CD4-positive, CD25-positive, alpha-beta regulatory T cell (primary cell): ENCODE measurements around the gene BABAM2. TPM values are rescaled to one million over a fixed set of nuclear protein-coding genes. Genes with fewer than 3 reads are reported as not detected.

Source experiments
- ATAC-seq, 2 donors: fragments of 150-1000 bp; cut with Tn5 transposase; one replicate each; pipeline ENCODE4 v1.10.0; 2021; ENCODE audit warnings: low read depth in 2 of 2, moderate number of reproducible peaks in 2 of 2, moderate library complexity in 1 of 2
- DNase-seq, 3 donors: peaks; one replicate each; pipeline versions ENCODE4 v3.0.0 to v3.0.0-alpha.2; 2012 to 2022; ENCODE audit warnings: mixed read lengths in 1 of 3
- H3K27ac ChIP-seq: one replicate; pipeline ENCODE4 v1.7.0; 2013; ENCODE audit warnings: mild to moderate bottlenecking, low read length; ENCODE audit not compliant: insufficient read depth, poor library complexity, severe bottlenecking
- H3K27me3 ChIP-seq: one replicate; pipeline ENCODE4 v1.7.0; 2013; ENCODE audit warnings: low read length; ENCODE audit not compliant: control insufficient read depth, insufficient read depth
- H3K36me3 ChIP-seq: one replicate; pipeline ENCODE4 v1.7.0; 2013; ENCODE audit warnings: mild to moderate bottlenecking, low read length, moderate library complexity; ENCODE audit not compliant: control insufficient read depth, insufficient read depth
- H3K4me1 ChIP-seq: 2 replicates; pipeline ENCODE4 v1.7.0; 2013; ENCODE audit warnings: mild to moderate bottlenecking, low read length; ENCODE audit not compliant: insufficient read depth, control insufficient read depth, poor library complexity, severe bottlenecking
- H3K4me3 ChIP-seq: one replicate; pipeline ENCODE4 v1.7.0; 2013; ENCODE audit warnings: low read depth, mild to moderate bottlenecking, low read length, moderate library complexity
- H3K9me3 ChIP-seq, 2 experiments: 1 replicate in 1 of 2; 2 replicates in 1 of 2; pipeline ENCODE4 v1.7.0; 2013; ENCODE audit warnings: low read length in 2 of 2, mild to moderate bottlenecking in 1 of 2, moderate library complexity in 1 of 2; ENCODE audit not compliant: control insufficient read depth in 2 of 2
- H3K27ac Mint-ChIP-seq, 3 donors: one replicate each; pipeline ENCODE4 v1.8.0; 2020 to 2022; ENCODE audit warnings: mild to moderate bottlenecking in 3 of 3, mixed read lengths in 3 of 3, moderate library complexity in 2 of 3
- H3K27me3 Mint-ChIP-seq: one replicate; pipeline ENCODE4 v1.8.0; 2022; ENCODE audit warnings: mild to moderate bottlenecking, mixed read lengths
- H3K36me3 Mint-ChIP-seq: one replicate; pipeline ENCODE4 v1.8.0; 2020; ENCODE audit warnings: mixed read lengths
- H3K4me1 Mint-ChIP-seq, 4 donors: one replicate each; pipeline ENCODE4 v1.8.0; 2020 to 2022; ENCODE audit warnings: mixed read lengths in 4 of 4, mild to moderate bottlenecking in 1 of 4
- H3K4me3 Mint-ChIP-seq, 4 donors: one replicate each; pipeline ENCODE4 v1.8.0; 2020 to 2022; ENCODE audit warnings: mild to moderate bottlenecking in 4 of 4, mixed read lengths in 4 of 4, moderate library complexity in 3 of 4
- H3K9me3 Mint-ChIP-seq, 7 donors: one replicate each; pipeline ENCODE4 v1.8.0; 2020 to 2022; ENCODE audit warnings: mixed read lengths in 7 of 7, mild to moderate bottlenecking in 3 of 7, moderate library complexity in 2 of 7
- polyA plus RNA-seq, 4 donors: library from polyadenylated mRNA; unstranded; fragments of 300-500 nt; fragmentation: Illumina TruSeq; gene quantifications; one replicate each; pipeline ENCODE4 v1.2.3, GENCODE V29; 2021
- total RNA-seq: library from RNA; stranded (reverse); gene quantifications from one replicate; pipeline ENCODE4 v1.2.3, GENCODE V29; 2022

The BABAM2 gene
- total and polyA plus RNA-seq, 5 donors from 2014 or later, result 42.9 to 70.0 (median 58.5) TPM

GRCh38 chr2:28276076-28276618 is 385.6 kb downstream of the BABAM2 start:
- DNase-seq (peak in 1 of 3 donors; percentile 77), ATAC-seq (peak; percentile 87 to 94)
- Mint-ChIP-seq H3K4me1 (peaks cover 18 to 31% (median 24%) of the 10 kb centered on the region in 4 donors), H3K27ac (peak overlapping the region in 2 of 3 donors; percentile 55 to 79), H3K4me3 (peak overlapping the region in 1 of 4 donors; percentile 46), H3K27me3 (no peaks in the 10 kb centered on the region), H3K36me3 (peaks cover 32% of the 10 kb centered on the region), H3K9me3 (no peaks in the 10 kb centered on the region)
- H3K4me3 ChIP-seq, result no peak overlapping the region
- no peaks in the 10 kb centered on the region for H3K36me3 ChIP-seq
- peaks cover 19% of the 10 kb centered on the region for H3K4me1 ChIP-seq
- no peaks in the 10 kb centered on the region for H3K27me3 ChIP-seq
- H3K9me3 ChIP-seq, result no peaks in the 10 kb centered on the region
- H3K27ac ChIP-seq, result no peak overlapping the region

- peaks cover 13% of the 10 kb centered on the region for H3K4me1 ChIP-seq
- Mint-ChIP-seq H3K27me3 (no peaks in the 10 kb centered on the region), H3K36me3 (peaks cover 30% of the 10 kb centered on the region), H3K4me3 (peak overlapping the region in 1 of 4 donors; percentile 46), H3K4me1 (peaks cover 11 to 27% (median 18%) of the 10 kb centered on the region in 4 donors), H3K9me3 (no peaks in the 10 kb centered on the region), H3K27ac (no peak overlapping the region)
- DNase-seq (no peak), ATAC-seq (no peak)
- H3K4me3 ChIP-seq, result no peak overlapping the region
- no peak overlapping the region for H3K27ac ChIP-seq
- no peaks in the 10 kb centered on the region for H3K36me3 ChIP-seq
- H3K9me3 ChIP-seq, result no peaks in the 10 kb centered on the region
- H3K27me3 ChIP-seq, result no peaks in the 10 kb centered on the region
These were observed 386.3 kb downstream of the BABAM2 start for GRCh38 chr2:28276807-28277206.

GRCh38 chr2:28277466-28277865 is 386.9 kb downstream of the BABAM2 start:
- H3K4me1 ChIP-seq, result peaks cover 13% of the 10 kb centered on the region
- DNase-seq (no peak), ATAC-seq (no peak)
- Mint-ChIP-seq H3K27me3 (no peaks in the 10 kb centered on the region), H3K4me1 (peaks cover 11 to 24% (median 15%) of the 10 kb centered on the region in 4 donors), H3K27ac (no peak overlapping the region), H3K36me3 (peaks cover 29% of the 10 kb centered on the region), H3K4me3 (no peak overlapping the region), H3K9me3 (no peaks in the 10 kb centered on the region)
- H3K27me3 ChIP-seq, result no peaks in the 10 kb centered on the region
- H3K36me3 ChIP-seq, result no peaks in the 10 kb centered on the region
- no peak overlapping the region for H3K4me3 ChIP-seq
- H3K27ac ChIP-seq, result no peak overlapping the region
- no peaks in the 10 kb centered on the region for H3K9me3 ChIP-seq

- no peak for ATAC-seq
- no peak overlapping the region for H3K27ac Mint-ChIP-seq
- no peaks in the 10 kb centered on the region for H3K9me3 Mint-ChIP-seq
- peaks cover 24% of the 10 kb centered on the region for H3K36me3 Mint-ChIP-seq
- H3K27me3 Mint-ChIP-seq, result no peaks in the 10 kb centered on the region
- H3K4me1 Mint-ChIP-seq, result peaks cover 8 to 20% (median 14%) of the 10 kb centered on the region in 4 donors
- H3K4me3 ChIP-seq, result no peak overlapping the region
- no peaks in the 10 kb centered on the region for H3K36me3 ChIP-seq
- no peak for DNase-seq
- no peaks in the 10 kb centered on the region for H3K27me3 ChIP-seq
- peaks cover 12% of the 10 kb centered on the region for H3K4me1 ChIP-seq
- H3K9me3 ChIP-seq, result no peaks in the 10 kb centered on the region
- H3K27ac ChIP-seq, result no peak overlapping the region
- no peak overlapping the region for H3K4me3 Mint-ChIP-seq
These were observed 388.8 kb downstream of the BABAM2 start for GRCh38 chr2:28279371-28279770.

- no peaks in the 10 kb centered on the region for H3K9me3 ChIP-seq
- Mint-ChIP-seq H3K27me3 (no peaks in the 10 kb centered on the region), H3K27ac (no peak overlapping the region), H3K4me1 (peaks cover 6 to 11% (median 9%) of the 10 kb centered on the region in 4 donors), H3K36me3 (peaks cover 29% of the 10 kb centered on the region), H3K9me3 (no peaks in the 10 kb centered on the region), H3K4me3 (no peak overlapping the region)
- H3K4me3 ChIP-seq, result no peak overlapping the region
- no peak overlapping the region for H3K27ac ChIP-seq
- DNase-seq, result no peak
- ATAC-seq, result no peak
- H3K27me3 ChIP-seq, result no peaks in the 10 kb centered on the region
- H3K36me3 ChIP-seq, result no peaks in the 10 kb centered on the region
- H3K4me1 ChIP-seq, result peaks cover 5% of the 10 kb centered on the region
These were observed 390.1 kb downstream of the BABAM2 start for GRCh38 chr2:28280619-28281018.

- H3K27me3 Mint-ChIP-seq, result no peaks in the 10 kb centered on the region
- H3K4me1 Mint-ChIP-seq, result peaks cover 0 to 2% (median under 1%) of the 10 kb centered on the region in 4 donors
- peaks cover 35% of the 10 kb centered on the region for H3K36me3 Mint-ChIP-seq
- no peaks in the 10 kb centered on the region for H3K36me3 ChIP-seq
- no peaks in the 10 kb centered on the region for H3K9me3 Mint-ChIP-seq
- no peak overlapping the region for H3K4me3 Mint-ChIP-seq
- H3K27me3 ChIP-seq, result no peaks in the 10 kb centered on the region
- ATAC-seq, result no peak
- no peaks in the 10 kb centered on the region for H3K9me3 ChIP-seq
- no peak overlapping the region for H3K27ac Mint-ChIP-seq
- no peak overlapping the region for H3K4me3 ChIP-seq
- no peaks in the 10 kb centered on the region for H3K4me1 ChIP-seq
- DNase-seq, result no peak
- H3K27ac ChIP-seq, result no peak overlapping the region
These were observed 391.2 kb downstream of the BABAM2 start for GRCh38 chr2:28281739-28282138.

- no peak overlapping the region for H3K4me3 Mint-ChIP-seq
- H3K9me3 Mint-ChIP-seq, result no peaks in the 10 kb centered on the region
- peaks cover 0 to 2% (median 0%) of the 10 kb centered on the region in 4 donors for H3K4me1 Mint-ChIP-seq
- ATAC-seq (no peak), DNase-seq (no peak)
- H3K4me1 ChIP-seq, result no peaks in the 10 kb centered on the region
- no peak overlapping the region for H3K27ac ChIP-seq
- no peaks in the 10 kb centered on the region for H3K36me3 ChIP-seq
- H3K27me3 ChIP-seq, result no peaks in the 10 kb centered on the region
- H3K4me3 ChIP-seq, result no peak overlapping the region
- peaks cover 36% of the 10 kb centered on the region for H3K36me3 Mint-ChIP-seq
- H3K27me3 Mint-ChIP-seq, result no peaks in the 10 kb centered on the region
- H3K9me3 ChIP-seq, result no peaks in the 10 kb centered on the region
- no peak overlapping the region for H3K27ac Mint-ChIP-seq
These were observed 391.7 kb downstream of the BABAM2 start for GRCh38 chr2:28282248-28282647.
